ENCODE measurements around the gene GLP2R.

- TF ChIP-seq CTCF (IDR thresholded peaks at IDR 0.05; ENCODE audit: low read depth, low read length) (no peak), POLR2A (IDR thresholded peaks at IDR 0.05; ENCODE audit: extremely low read depth, insufficient read length) (no peak)
Measured at GRCh38 chr17:9805769-9806168, 20.0 kb upstream of the GLP2R start.

Data from NB4 (cell line).